HCEC 1CT (cell line): Measurements from ENCODE around the gene ZNF462.
"Not testable (repeated sequence)": the region's sequence is repeated elsewhere in the genome, so short reads cannot be mapped to it uniquely, and the experiment has no call there.

Experiments used
- DNase-seq: peaks from one replicate; pipeline ENCODE4 v3.0.0-alpha.2; 2017

Gene ZNF462

DNA sequence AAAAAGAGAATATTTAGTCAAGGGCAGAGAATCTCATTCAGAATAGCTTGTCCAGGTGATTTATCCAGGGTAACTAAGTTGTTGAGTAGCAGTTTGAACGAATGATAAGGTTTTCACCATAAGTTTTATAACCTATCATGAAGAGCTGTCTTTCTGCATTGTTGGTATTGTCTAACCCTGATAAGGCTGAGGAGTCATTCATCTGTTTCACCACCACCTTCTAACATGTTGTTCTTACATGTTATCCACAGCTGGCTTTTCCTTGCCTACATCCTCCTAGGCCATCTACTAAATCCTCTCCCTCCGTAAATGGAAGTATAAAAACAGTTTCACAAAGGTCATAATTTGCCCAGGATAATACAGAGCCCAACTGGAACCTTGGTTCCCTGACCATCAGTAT, 24.1 kb downstream of the ZNF462 start:
- no peak for DNase-seq

DNA sequence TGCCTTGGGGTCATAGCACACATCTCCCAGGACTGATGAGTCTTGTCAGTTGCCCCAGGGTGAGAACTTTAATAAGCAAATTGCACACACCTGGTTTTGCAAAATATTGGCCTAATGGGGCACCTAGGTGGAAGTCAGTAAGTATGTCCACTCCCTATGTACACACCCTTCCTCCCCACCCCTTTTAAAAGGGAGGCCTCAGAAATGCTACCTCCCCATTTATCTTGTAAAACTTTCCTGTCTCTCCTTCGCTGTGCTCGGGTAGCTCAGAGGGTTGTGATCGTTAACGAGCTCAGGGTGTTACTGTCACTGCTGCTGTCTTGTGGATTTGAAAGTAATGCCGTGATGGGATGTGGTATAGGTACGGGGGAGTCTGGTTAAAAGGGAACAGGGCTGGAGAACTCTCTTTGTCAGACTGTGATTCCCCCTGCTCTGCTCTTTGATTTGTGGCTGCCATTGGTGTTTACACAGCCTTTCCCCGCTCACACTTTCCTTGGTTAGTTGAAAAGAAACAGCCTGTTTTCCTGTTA, 26.2 kb downstream of the ZNF462 start:
- DNase-seq, result no peak

- no peak for DNase-seq
Observed at GRCh38 chr9:106890608-106891007, 27.6 kb downstream of the ZNF462 start.

DNA sequence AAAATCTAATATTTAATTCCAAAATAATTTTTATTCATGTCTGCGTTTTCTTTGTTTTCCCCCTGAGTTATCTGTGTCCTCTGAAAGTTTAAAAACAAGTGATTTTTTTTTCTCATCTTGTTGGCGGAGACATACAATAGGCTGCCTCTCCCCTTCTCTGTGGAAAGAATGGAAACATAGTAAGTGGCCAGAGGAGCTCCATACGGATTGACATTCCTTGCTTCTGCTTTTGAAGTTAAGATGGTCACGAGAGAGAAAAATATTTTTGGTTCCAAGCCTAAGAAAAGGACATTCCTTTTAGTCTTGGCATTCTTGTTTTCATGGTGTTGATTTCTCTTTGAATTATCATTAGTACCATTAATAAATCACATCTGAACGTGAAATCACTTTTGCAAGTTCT, 28.3 kb downstream of the ZNF462 start:
- no peak for DNase-seq

GRCh38 chr9:106892632-106893031, 29.7 kb downstream of the ZNF462 start:
- peak; percentile 99 for DNase-seq

- DNase-seq, result peak; percentile 86
Observed at GRCh38 chr9:106893088-106893487, 30.1 kb downstream of the ZNF462 start.

GRCh38 chr9:106896695-106897094, 33.7 kb downstream of the ZNF462 start:
- DNase-seq, result no peak

DNA sequence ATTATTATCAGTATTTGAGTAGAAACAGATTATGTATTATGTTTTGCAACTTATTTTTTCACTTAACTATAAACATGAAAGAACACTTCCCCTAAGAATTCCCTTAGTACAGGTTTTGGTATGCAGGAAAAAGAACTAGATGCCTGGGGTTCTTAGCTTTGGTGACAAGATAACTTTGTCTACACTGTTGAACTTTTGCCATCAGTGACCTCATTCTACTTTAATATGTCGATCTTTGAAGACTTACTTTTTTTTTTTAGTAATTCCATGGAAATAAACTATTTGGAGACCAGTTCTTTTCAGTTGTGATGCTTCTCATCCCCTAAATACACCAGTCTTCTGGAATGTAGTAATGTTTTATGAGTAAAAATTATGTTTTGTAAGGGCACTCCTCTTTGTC, 34.3 kb downstream of the ZNF462 start:
- DNase-seq, result no peak

GRCh38 chr9:106897751-106898150, 34.8 kb downstream of the ZNF462 start:
- DNase-seq, result no peak

- DNase-seq, result not testable (repeated sequence)
Observed at GRCh38 chr9:106900523-106900922, 37.6 kb downstream of the ZNF462 start.

DNA sequence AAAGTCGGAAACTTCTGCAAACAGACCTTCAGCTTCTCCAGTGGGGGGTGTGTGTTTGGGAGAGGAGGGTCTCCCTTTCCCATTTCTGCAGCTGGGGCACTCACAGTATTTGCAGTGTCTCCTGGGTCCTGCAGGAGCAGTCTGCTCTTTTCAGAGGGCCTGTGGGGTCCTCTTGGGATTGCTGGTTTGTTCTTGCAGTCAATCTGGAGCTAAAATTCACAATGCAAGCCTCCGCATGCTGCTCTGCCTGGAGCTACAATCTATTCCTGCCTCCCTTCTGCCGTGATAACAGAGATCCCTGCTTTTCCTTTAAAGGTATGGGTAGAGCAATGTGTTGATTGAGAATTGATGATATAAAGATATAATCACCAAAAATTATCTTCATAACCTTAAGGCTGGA, 43.2 kb downstream of the ZNF462 start:
- DNase-seq, result no peak

DNA sequence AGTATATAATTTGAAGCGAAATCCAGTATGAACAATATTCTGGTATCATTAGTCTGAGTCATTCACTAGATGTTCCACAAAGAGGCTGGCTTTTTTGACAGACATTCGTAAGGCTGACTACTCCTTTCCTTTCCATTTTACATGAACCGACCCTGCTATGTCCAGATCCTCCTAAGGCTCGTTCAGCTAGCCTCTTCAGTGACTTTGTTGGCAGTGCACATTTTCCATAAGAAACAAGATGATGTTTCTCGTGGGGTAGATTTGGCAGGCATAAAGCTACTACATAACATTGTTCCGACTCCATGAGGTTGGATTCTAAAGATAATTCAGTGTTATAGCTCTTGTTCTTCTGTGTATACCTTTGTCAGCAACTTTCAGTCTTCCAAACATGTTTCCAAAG, 49.0 kb downstream of the ZNF462 start:
- no peak for DNase-seq

- DNase-seq, result no peak
Observed at GRCh38 chr9:106913276-106913675, 50.3 kb downstream of the ZNF462 start.

DNA sequence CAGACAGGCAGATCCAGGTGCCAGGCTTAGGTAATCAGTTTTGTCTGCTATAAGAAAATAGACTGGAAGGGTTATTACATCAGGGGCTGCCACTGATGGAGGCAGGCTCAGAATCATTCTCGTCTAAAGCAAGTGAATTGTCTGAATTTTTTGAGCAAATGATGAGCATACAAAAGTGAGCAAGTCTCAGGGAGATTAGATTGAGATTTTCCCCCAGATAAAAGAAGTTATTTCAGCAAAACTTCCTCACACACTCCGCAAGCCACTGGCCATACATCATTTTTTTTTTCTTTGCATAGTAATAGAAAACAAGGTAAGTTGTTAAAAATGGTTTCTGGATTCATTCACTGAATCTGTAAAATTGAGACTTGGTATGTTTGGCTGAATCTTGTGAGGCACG, 52.9 kb downstream of the ZNF462 start:
- DNase-seq, result no peak

DNA sequence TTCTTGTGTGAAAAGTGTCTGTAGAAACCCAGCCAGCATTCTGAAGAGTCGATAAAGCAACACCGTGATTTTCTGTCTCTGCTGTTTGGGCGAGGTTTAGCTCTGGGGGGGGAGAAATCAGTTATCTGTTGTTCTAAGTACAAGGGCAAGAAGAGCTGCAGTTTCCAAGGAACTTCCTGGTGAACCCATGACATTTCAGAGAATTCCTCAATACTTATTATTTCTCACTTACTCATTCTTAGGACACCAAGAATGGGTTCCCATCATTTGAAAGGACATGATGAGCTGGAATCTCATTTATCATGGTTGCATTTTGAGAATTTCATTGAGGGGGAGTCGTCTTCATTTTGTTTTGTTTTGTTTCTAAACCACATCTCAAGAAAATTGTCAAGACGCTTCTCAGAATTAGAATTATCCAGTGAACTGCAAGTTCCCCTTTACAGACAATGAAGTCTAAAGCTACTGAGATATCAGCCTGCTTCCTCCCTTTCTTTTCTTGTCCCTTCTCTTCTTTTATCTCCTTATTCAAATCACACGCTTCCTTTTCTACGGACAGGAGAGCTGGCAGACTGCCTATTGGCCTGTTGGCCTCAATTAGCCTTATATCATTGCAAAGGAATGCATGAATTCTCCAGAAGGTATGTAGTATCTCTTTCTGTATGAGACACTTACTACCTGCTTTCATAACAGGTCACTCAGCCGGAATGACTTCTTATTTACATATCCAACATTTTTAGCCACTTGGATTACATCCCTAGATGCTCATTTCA, 53.7 kb downstream of the ZNF462 start:
- DNase-seq, result peak; percentile 89

GRCh38 chr9:106918825-106919509, 56.0 kb downstream of the ZNF462 start:
- DNase-seq, result no peak

DNA sequence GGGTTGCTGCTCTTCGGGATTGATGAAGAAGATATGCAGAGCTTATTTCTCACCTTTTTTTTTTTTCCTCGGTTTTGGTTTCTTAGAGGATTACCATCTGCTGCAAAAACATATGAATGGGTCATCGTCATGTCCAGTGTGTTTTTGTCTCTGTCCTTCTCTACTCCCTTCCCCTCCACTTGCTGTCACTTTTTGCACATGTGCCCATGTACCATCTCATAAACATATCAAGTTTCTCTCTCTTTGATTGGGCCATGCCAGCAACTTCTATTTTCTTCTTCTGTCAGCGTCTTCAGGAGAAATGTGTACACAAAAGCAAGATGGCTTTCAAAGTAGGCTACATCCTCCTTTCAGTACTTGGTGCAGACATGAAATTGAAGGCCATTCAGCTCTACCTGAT, 57.1 kb downstream of the ZNF462 start:
- DNase-seq, result no peak

DNA sequence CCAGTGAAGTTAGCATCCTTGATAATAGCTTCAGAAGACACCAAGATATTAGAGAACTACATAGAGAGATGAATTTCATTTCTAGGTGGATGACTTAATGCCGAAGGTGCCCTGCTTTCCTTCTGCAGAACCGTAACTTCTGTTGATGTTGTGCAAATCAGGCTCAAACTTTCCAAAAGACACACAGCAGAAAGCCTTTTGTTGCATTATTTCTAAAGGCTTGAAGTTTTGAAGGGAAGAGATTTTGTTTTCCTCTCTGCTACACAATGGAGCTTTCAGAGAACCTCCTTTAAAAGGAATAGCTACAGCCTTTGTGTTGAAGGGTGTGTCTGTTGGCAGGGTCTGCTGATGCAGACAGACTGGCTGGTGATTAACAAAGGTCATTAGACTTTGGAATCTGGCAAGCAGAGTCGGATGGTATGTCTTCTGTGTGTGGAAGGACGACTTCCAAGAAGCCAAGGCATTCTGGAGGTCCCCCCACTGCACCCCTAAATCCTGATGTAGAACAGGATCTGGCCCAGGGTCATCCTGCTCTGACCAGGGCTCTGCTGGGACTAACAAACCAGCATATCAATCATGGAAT, 57.8 kb downstream of the ZNF462 start:
- DNase-seq, result peak; percentile 23

GRCh38 chr9:106921341-106921899, 58.5 kb downstream of the ZNF462 start:
- peak; percentile 41 for DNase-seq

GRCh38 chr9:106922026-106922425, 59.1 kb downstream of the ZNF462 start:
- peak; percentile 58 for DNase-seq

DNA sequence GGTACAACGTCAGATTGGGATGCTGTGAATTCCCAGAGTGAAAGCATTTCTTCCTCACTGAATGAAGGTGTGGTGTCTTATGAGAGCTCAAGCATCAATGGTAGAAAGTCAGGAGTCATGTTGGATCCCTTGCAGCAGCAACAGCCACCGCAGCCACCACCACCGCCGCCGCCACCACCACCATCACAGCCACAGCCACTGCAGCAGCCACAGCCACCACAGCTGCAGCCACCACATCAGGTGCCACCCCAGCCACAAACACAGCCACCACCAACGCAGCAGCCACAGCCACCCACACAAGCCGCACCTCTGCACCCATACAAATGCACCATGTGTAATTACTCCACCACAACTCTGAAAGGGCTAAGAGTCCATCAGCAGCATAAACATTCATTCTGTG, 62.4 kb downstream of the ZNF462 start:
- DNase-seq, result no peak

DNA sequence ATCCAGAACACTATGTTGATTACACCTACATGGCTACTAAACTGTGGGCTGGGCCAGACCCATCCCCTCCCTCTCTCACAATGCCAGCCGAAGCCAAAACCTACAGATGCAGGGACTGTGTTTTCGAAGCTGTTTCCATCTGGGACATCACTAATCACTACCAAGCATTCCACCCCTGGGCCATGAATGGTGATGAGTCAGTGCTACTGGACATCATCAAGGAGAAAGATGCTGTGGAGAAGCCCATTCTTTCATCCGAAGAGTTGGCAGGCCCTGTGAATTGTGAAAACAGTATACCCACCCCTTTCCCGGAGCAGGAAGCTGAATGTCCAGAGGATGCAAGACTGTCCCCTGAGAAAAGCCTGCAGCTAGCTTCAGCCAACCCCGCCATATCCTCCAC, 65.0 kb downstream of the ZNF462 start:
- DNase-seq, result no peak

DNA sequence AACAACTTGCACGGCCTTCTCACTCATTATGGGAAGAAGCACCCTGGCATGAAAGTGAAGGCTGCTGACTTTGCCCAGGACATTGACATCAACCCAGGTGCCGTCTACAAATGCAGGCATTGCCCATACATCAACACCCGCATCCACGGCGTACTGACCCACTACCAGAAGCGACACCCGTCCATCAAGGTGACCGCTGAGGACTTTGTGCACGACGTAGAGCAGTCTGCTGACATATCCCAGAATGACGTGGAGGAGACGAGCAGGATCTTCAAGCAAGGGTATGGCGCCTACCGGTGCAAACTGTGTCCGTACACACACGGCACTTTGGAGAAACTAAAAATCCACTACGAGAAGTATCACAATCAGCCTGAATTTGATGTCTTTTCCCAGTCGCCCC, 65.4 kb downstream of the ZNF462 start:
- no peak for DNase-seq
